Measurements from ENCODE around the gene ARMC7. TPM values are rescaled to one million over a fixed set of nuclear protein-coding genes. Genes with fewer than 3 reads are reported as not detected.

Gene ARMC7
- total RNA-seq (ENCODE audit: low replicate concordance) = 1.9 and 4.3 TPM in 2 replicates

- no peak within 1 kb of the TSS for H3K9ac ChIP-seq
- peaks cover 9% of the 10 kb centered on the region for H3K27me3 ChIP-seq
- Mint-ChIP-seq H3K9me3 (no peaks in the 10 kb centered on the region), H3K4me1 (peaks cover 28% of the 10 kb centered on the region), H3K4me3 (peak within 1 kb of the TSS; percentile 90), H3K36me3 (no peaks in the 10 kb centered on the region), H3K27ac (no peak within 1 kb of the TSS), H3K27me3 (ENCODE audit: insufficient read depth, low read depth) (peaks cover 3% of the 10 kb centered on the region)
- H3F3A ChIP-seq (ENCODE audit: low read depth) = peaks cover 25% of the 10 kb centered on the region
- H4K20me1 ChIP-seq (ENCODE audit: low read depth) = no peaks in the 10 kb centered on the region
- H3K27ac ChIP-seq = no peak within 1 kb of the TSS
- H3K4me3 ChIP-seq = peak within 1 kb of the TSS; percentile 81
- DNase-seq (ENCODE audit: low spot score) = peak; percentile 96
- peak within 1 kb of the TSS; percentile 90 for H3K4me2 ChIP-seq
- H3K4me1 ChIP-seq = peaks cover 3% of the 10 kb centered on the region
- H3K36me3 ChIP-seq = no peaks in the 10 kb centered on the region
- no peaks in the 10 kb centered on the region for H3K9me3 ChIP-seq (ENCODE audit: low read depth)
- H2AFZ ChIP-seq (replicated peaks) = peak within 1 kb of the TSS; percentile 95
- H3K79me2 ChIP-seq (ENCODE audit: low read depth) = peaks cover 8% of the 10 kb centered on the region
- peak; percentile 4 for TF ChIP-seq EZH2 (IDR thresholded peaks at IDR 0.05)
- TF ChIP-seq EZH2phosphoT487 (IDR thresholded peaks at IDR 0.05) = no peak
These were observed at the start of gene ARMC7 for GRCh38 chr17:75109407-75110233. Gene ARMC7 (plus strand): TSS chr17:75109969. CDS start chr17:75110289, 320 bp downstream.

DNA sequence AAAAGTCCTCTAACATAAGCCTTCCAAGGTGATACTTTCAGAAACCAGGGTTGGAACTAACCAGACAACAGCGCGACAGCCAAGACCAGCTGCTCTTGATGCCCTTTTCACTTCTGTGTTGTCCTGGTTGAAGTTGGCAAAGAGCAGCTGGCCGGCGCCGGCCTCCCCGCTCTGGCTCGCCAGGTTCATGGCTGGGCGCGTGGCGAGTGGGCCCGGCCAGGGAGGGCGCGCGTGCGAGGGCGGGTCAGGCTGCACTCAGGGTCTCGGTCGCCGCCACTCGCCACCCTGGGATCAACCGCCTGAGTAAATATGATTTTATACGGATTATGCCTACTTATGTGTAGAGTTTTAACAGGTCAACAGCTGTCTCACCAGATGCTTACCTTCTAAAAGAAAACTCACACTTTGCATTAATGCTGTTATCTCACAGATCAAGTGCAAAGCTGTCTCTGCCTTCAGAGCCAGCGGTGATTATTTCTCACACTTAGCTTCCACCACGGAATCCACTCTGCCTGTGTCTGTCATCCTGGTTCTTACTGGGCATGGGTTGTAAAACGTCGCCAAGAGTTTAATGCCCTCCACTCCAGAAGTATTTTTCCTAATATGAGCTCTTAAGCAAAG is 49.2 kb upstream of the ARMC7 start:
- Histone ChIP-seq H3F3A (ENCODE audit: low read depth) (peaks cover 5% of the 10 kb centered on the region), H2AFZ (replicated peaks) (no peak overlapping the region), H3K36me3 (no peaks in the 10 kb centered on the region), H3K4me3 (no peak overlapping the region), H3K4me2 (no peak overlapping the region), H3K27me3 (no peaks in the 10 kb centered on the region), H3K79me2 (ENCODE audit: low read depth) (peaks cover 16% of the 10 kb centered on the region), H3K9me3 (ENCODE audit: low read depth) (no peaks in the 10 kb centered on the region), H3K9ac (no peak overlapping the region), H4K20me1 (ENCODE audit: low read depth) (peaks cover 8% of the 10 kb centered on the region), H3K27ac (no peak overlapping the region), H3K4me1 (no peaks in the 10 kb centered on the region)
- no peak for DNase-seq (ENCODE audit: low spot score)
- TF ChIP-seq EZH2phosphoT487 (IDR thresholded peaks at IDR 0.05) = no peak
- TF ChIP-seq, protein P1, sequence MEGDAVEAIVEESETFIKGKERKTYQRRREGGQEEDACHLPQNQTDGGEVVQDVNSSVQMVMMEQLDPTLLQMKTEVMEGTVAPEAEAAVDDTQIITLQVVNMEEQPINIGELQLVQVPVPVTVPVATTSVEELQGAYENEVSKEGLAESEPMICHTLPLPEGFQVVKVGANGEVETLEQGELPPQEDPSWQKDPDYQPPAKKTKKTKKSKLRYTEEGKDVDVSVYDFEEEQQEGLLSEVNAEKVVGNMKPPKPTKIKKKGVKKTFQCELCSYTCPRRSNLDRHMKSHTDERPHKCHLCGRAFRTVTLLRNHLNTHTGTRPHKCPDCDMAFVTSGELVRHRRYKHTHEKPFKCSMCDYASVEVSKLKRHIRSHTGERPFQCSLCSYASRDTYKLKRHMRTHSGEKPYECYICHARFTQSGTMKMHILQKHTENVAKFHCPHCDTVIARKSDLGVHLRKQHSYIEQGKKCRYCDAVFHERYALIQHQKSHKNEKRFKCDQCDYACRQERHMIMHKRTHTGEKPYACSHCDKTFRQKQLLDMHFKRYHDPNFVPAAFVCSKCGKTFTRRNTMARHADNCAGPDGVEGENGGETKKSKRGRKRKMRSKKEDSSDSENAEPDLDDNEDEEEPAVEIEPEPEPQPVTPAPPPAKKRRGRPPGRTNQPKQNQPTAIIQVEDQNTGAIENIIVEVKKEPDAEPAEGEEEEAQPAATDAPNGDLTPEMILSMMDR (IDR thresholded peaks at IDR 0.05) = no peak
- no peak for TF ChIP-seq EZH2 (IDR thresholded peaks at IDR 0.05)
- Mint-ChIP-seq H3K27ac (no peak overlapping the region), H3K36me3 (peaks cover 33% of the 10 kb centered on the region), H3K27me3 (ENCODE audit: insufficient read depth, low read depth) (peaks cover 6% of the 10 kb centered on the region), H3K9me3 (no peaks in the 10 kb centered on the region), H3K4me3 (no peak overlapping the region), H3K4me1 (no peaks in the 10 kb centered on the region)

- Histone ChIP-seq H3K27ac (no peak overlapping the region), H3K9me3 (ENCODE audit: low read depth) (no peaks in the 10 kb centered on the region), H4K20me1 (ENCODE audit: low read depth) (peaks cover 8% of the 10 kb centered on the region), H3K36me3 (no peaks in the 10 kb centered on the region), H3K4me2 (no peak overlapping the region), H2AFZ (replicated peaks) (no peak overlapping the region), H3K27me3 (no peaks in the 10 kb centered on the region), H3K79me2 (ENCODE audit: low read depth) (peaks cover 11% of the 10 kb centered on the region), H3K4me3 (no peak overlapping the region), H3K9ac (no peak overlapping the region), H3F3A (ENCODE audit: low read depth) (peaks cover 5% of the 10 kb centered on the region), H3K4me1 (no peaks in the 10 kb centered on the region)
- Mint-ChIP-seq H3K27me3 (ENCODE audit: insufficient read depth, low read depth) (peaks cover 6% of the 10 kb centered on the region), H3K9me3 (no peaks in the 10 kb centered on the region), H3K4me3 (no peak overlapping the region), H3K4me1 (no peaks in the 10 kb centered on the region), H3K36me3 (peaks cover 32% of the 10 kb centered on the region), H3K27ac (no peak overlapping the region)
- no peak for DNase-seq (ENCODE audit: low spot score)
- TF ChIP-seq, protein P1 (IDR thresholded peaks at IDR 0.05) = no peak
These were observed 48.7 kb upstream of the ARMC7 start for GRCh38 chr17:75061055-75061438.

DNA sequence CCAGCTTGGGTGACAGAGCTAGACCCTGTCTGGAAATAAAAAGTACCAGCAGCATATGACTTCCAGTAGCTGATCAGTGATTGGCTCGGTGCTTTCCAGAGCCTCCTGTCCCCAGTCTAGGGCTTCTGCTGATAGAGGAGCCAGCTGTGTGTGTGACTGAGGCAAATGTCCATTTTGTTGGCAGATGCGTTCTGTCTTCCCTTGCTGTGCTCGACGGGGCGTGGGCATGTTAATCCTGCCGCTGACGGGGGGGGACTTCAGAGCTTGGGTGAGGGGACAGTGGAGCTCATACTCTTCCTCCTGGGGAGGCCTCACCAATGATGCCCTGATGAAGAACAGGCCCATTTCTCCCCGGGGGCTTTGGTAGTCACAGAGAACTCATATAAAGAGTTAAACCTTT is 48.2 kb upstream of the ARMC7 start:
- Mint-ChIP-seq H3K4me3 (no peak overlapping the region), H3K4me1 (no peaks in the 10 kb centered on the region), H3K27me3 (ENCODE audit: insufficient read depth, low read depth) (peaks cover 8% of the 10 kb centered on the region), H3K27ac (no peak overlapping the region), H3K36me3 (peaks cover 29% of the 10 kb centered on the region), H3K9me3 (no peaks in the 10 kb centered on the region)
- Histone ChIP-seq H2AFZ (replicated peaks) (no peak overlapping the region), H3K4me3 (no peak overlapping the region), H3K27ac (no peak overlapping the region), H3K4me2 (no peak overlapping the region), H3K4me1 (no peaks in the 10 kb centered on the region), H3K27me3 (no peaks in the 10 kb centered on the region), H3K36me3 (no peaks in the 10 kb centered on the region), H3K79me2 (ENCODE audit: low read depth) (peaks cover 7% of the 10 kb centered on the region), H3F3A (ENCODE audit: low read depth) (peaks cover 5% of the 10 kb centered on the region), H4K20me1 (ENCODE audit: low read depth) (peaks cover 8% of the 10 kb centered on the region), H3K9ac (no peak overlapping the region), H3K9me3 (ENCODE audit: low read depth) (no peaks in the 10 kb centered on the region)
- DNase-seq (ENCODE audit: low spot score) = no peak
- no peak for TF ChIP-seq EZH2 (IDR thresholded peaks at IDR 0.05)
- TF ChIP-seq, protein P1 (IDR thresholded peaks at IDR 0.05) = no peak
- TF ChIP-seq EZH2phosphoT487 (IDR thresholded peaks at IDR 0.05) = no peak

All from neural progenitor cell (in vitro differentiated cells).